GM18868 (cell line): Measurements from ENCODE around the gene CHTF18.

Source experiments
- ATAC-seq: cut with Tn5 transposase; IDR thresholded peaks from one replicate; pipeline ENCODE4 v1.9.1; 2021; ENCODE audit warnings: mild to moderate bottlenecking, moderate library complexity; ENCODE audit not compliant: unreplicated experiment

CHTF18 gene

DNA sequence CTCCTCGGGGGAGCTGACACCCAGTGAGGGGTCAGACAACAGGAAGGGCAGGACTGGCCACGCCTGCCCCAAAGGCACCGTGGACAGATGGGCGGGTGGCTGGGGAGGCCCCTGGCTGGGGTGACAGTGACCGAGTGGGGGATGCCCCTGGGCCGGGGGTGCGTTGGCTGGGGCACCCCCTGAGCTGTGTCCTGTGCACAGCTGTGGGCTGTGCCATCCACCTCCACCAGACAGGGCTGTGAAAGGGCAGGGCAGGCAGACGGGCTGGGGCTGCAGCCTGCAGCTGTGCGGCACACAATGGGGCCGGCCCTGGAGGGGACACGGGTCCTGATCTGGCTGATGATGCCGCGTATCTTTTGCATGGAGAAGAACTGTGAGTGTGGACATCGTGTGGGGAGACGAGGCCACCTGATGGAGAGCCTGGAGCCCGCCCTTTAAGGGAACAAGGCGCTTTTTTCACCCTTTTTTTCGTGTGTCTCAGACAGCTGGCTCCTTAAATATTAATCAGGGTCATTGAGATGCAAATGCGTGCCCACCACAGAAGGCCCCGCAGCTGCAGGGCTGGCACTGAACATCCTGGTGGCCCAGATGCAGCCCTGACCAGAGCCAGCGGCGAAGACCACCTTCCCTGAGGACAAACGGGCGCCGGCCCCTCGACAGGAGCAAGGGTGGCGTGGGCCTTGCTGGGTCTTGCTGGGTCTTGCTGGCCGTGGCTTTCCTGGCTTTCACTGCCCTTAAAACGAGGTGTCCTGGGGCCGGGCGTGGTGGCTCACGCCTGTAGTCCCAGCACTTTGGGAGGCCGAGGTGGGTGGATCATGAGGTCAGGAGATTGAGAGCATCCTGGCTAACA, 54.5 kb downstream of the CHTF18 start:
- no peak for ATAC-seq

DNA sequence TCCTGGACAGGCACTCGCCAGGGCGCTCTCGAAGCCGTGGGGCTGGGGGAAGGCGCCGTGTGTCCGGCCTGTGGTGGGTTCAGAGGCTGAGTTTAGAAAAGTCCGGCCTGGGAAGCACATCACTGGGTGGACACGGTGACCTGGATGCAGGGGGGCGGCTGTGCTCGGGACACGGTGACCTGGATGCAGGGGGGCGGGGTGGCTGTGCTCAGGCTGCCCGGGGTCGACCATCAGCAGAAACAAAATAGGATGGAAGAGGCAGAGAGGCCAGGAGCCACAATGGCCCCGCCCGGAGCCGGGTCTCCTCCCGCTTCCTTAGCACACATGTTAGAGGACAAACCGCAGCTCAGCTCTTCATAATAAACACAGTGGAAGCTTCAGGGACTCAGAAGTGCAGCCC, 55.4 kb downstream of the CHTF18 start:
- no peak for ATAC-seq

DNA sequence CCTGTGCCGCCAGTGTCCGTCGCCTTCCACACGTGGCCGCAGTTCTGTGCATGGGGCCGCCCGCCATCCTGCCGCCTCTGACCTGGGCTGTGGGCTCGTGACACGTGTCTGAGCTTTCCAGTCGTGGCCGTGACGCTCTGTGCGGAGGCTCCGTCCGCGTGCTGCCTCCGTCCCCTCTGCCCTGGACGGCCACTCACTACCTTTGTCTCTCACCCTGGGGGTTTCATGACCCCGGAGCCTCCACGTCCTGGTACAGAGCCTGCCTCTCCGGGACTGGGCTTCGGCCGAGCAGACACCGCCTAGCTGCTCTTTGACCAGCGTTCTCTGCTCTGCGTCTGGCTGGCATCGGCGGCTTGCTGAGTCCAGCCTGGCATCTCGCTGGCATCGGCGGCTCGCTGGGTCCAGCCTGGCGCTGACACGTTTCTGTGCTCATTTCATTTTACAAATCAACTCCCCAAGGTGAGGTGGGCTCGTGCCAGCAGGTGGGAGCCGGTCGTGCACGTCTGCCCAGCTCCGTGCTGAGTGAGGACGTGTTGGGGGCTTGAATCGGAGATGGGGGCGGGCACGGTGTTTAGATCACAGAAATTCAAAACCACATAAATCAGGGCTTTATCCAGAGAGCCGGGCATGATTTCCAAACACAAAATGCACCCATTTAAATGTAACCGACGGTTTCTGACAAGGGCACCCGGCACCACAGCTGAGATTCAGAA, 56.4 kb downstream of the CHTF18 start:
- ATAC-seq = no peak

DNA sequence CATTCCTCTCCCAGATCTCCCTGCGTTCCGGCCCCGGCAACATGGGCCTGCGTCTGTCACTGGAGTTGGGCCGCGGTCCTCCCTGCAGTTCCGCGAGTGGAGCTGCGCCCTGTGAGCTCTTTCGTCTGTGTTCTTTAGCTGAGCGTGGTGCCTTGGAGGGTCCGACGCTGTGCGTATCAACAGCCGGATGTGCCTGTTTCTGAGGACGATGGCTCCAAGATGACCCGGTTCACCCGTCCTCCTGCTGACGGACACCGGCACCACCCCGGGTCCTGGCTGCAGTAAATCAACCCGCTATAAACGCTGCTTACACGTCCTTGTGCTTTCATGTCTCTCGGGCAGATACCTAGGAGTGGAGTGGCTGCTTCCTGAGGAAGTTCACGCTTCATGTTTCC, 56.9 kb downstream of the CHTF18 start:
- ATAC-seq = no peak

DNA sequence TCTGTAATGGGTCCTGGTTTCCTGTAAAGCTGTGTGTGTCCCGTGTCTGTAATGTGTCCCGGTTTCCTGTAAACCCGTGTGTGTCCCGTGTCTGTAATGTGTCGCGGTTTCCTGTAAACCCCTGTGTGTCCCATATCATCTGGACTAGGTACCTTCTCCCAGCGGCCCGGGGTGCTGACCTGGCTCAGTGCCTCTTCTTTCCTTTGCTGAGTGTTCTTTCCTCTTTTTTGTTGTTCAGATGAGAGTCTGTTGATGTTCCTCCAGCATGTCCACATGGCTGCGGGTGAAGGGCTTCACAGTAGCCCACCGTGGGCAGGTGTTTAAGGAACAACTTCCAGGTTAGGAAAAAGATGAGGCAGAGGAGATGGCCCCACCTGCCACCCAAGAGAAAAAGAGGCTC, 58.7 kb downstream of the CHTF18 start:
- no peak for ATAC-seq
